Renal pelvis (tissue), 4 donors: ENCODE measurements around the gene FBXL17. TPM values are rescaled to one million over a fixed set of nuclear protein-coding genes. Genes with fewer than 3 reads are reported as not detected.

Source experiments
- DNase-seq: peaks from one replicate; pipeline ENCODE4 v3.0.0-alpha.2; 2013
- polyA plus RNA-seq, 3 donors: library from polyadenylated mRNA; unstranded; fragments of 120-200 nt; gene quantifications; one replicate each; pipeline ENCODE4 v1.2.1, GENCODE V29; 2013; ENCODE audit not compliant: insufficient read length in 3 of 3

FBXL17 gene
- polyA plus RNA-seq, 3 donors = 26.3 to 32.7 (median 27.0) TPM

DNA sequence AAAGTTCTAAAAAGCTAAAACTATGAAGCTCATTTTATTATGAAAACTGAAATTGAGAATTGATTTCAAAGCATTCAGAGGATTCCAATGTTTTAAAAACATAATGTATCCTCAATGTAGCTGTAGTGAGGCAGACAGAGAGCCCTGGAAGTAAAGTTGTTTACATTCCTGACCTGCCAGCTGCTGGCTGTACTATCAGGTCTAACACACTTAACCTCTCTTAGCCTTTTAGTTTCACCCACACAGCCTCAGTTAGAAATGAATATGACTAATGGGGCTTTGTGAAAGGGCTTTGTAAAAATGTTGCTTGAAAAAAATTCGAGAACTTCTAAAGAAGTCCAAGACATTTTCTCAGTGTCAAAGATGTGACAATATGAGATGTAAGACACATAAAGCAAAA lies 122.6 kb downstream of the FBXL17 start:
- DNase-seq = no peak

DNA sequence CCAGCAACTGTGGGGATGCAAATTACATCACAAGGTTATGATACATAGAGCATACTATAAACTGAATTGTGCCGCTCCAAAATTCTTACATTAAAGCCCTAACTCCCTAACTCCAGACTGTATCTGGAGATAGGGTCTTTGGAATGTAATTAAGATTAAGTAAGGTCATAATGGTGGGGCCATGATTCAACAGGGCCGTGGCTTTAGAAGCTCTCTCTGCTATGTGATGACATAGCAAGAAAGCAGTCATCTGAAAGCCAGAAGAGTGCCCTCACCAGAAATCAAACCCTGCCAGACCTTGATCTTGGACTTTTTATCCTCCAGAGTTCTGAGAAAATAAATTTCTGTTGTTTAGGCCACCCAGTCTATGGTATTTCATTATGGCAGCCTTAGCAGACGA lies 123.9 kb downstream of the FBXL17 start:
- DNase-seq = no peak

DNA sequence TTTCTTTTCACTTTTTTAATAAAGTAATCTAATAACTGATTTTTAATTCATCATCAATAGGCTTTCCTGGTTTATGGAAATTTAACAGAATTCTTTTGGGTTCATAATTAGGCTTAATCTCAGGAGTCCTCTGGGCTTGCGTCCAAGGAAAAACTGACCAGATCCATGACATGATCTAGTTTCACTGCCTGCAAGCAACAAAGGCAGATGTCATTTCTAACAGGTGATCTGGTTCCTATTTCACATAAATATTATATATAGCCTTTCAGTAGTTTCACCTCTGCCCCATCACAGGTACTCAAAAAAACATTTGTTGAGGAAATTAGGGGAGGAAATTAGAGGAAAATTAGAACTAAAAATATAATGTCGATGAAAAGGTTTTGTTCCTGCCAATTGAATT lies 126.4 kb downstream of the FBXL17 start:
- DNase-seq = no peak

DNA sequence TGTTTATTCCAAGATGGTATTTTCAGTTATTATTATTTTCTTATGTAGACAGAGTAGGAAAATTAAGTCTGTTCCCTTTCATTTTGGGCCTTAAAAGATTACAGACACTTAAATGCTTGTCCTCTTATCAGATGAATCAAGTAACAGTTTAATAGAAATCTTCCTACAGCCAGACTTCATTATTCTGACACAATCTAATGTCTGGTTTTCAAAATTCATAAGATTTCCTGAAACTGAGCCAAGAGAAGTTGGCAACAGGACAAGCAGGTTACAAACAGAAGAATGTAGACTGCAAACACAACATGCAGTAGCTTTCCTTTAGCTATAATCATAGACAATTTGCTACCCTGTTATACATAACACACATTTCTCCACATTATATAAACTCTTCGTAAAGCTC lies 130.5 kb downstream of the FBXL17 start:
- no peak for DNase-seq

DNA sequence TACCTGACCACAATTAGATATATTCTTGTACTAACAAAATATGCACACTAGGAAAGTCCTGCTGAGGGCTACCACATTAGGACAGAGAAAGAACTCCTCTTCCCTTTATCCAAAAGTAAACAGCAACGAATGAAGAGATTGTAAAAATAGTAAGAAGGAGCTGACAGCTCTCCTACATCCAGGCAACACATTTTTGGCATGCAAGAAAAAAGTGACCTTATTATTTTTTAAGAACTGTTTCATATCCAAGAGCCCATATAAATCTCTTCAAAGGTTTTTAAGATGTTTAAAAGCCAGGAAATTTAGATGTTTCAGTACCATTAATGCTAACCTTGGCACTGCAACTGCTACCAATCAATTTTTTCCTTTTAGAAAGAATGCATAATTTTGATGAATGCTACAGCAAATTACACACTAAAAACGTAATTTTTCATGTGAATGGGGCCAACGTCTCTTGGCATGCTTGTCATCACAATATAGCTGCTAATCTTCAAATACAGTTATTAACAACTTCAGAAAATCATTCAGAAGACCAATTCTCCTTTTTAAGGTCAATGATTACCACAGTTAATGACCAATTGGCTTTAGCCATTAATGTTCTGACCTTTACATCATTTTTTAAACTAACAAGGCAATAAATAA lies 132.0 kb downstream of the FBXL17 start:
- DNase-seq = no peak

DNA sequence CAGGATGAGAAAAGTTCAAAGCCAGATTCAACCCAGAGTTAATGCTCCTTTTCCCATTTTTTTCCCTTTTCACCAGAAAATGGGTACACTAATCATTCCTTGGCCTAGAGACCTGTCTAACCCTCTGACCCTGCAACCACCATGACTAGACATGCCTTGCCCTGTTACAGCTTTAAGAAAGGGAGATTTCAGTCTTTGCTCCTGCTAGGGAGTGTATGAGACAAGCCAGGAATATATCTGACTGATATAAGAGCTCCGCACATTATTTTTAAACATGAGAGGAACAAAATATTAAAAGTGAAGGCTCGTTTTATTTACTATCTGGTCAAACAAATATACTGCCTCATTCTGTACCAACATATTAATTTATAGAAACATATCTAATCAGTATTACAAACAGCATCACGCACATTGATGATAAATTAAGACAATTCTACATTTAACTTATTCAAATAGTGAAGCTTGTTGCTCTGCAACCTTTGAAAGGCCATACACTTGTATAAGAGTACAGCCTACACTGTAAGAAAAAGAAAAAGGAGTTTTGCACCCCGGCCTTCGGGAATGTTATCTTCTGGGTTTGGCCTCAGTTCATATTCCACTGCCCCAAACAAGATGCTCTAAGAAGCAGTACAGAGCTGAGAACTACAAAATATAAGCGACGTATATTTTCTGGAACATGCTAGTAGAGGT lies 132.7 kb downstream of the FBXL17 start:
- no peak for DNase-seq

DNA sequence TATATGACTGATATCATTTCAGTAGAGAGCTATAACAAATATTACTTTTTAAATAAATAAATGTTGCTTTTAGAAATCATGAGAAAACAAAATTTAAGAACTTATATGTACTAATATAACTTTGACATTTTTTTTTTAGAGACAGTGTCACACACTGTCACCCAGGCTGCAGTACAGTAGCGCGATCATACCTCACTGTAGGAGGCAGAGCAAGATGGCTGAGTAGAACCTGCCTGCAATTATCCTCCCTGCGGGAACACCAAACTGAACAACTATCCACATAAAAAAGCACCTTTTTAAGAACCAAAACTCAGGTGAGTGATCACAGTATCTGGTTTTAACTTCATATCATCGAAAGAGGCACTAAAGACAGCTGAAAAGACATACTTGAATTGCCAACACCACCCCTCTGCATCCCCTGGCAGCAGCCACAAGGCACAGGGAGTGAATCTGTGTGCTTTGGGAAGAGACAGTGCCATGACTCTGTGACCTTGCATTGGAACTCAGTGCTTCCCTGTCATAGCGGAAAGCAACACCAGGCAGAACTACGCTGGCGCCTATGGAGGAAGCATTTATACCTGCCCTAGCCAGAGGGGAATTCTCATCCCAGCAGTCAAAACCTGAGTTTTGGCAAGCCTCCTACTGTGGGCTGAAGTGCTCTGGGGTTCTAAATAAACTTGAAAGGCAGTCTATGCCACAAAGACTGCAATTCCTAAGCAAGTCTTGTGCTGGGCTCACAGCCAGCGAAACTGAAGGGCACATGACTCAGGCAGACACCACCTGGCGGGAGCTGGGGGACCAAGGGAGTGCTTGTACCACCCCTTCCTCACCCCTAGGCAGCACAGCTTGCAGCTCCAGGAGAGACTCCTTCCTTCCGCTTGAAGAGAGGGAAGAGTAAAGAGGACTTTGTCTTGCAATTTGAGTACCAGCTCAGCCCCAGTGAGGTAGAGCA lies 142.7 kb downstream of the FBXL17 start:
- DNase-seq = no peak

DNA sequence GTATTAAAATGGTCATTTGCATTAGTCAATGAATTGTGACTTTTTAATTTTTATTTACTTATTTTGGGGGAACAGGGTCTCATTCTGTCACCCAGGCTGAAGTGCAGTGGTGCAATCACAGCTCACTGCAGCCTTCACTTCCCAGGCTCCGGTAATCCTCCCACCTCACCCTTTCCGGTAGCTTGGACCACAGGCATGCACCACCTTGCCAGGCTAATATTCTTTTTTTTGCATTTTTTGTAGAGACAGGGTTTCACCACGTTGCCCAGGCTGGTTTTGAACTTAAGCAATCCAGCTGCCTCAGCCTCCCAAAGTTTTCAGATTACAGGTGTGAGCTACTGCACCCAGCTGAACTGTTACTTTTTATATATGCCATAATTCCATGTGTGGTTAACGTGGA lies 143.4 kb downstream of the FBXL17 start:
- DNase-seq = no peak

DNA sequence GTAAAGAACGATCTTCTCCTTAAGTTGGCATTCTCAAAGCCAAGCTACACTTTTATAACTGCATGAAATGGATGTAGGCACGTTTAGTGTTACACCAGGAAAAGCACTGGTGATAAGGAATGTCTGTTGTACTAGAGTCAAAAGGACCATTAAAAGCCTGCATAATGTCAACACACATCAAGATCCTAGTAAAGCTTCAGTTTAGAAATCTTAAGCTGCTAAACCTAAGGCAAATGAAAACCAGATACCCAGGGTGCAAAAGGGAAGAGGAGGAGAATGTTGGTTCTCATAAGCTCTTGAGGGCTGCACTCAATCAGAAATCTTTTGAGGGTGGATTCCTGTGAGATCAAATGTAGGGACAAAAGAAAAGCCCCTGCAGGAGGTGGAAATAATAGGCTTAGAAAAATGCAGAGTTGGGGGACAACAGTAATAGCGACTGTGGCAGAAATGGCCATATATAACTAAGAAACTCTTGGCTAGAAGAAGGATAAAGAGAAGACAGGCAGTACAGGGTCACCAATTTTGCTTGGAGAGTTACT lies 148.2 kb downstream of the FBXL17 start:
- no peak for DNase-seq

DNA sequence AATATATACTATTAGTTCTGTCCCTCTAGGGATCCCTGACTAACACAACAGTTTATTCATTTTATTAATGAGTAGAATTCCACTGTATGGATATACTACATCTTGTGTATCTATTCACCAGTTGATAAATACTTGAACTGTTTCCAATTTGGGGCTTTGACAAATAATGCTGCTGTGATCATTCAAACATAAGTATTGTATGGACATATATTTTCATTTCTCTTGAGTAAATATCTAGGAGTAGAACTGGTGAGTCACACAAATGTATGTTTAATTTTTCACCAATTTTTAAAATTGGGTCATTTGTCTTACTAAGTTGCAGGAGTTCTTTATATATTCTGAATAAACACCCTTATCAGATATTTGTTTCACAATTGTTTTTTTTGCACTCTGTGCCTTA lies 149.1 kb downstream of the FBXL17 start:
- no peak for DNase-seq

DNA sequence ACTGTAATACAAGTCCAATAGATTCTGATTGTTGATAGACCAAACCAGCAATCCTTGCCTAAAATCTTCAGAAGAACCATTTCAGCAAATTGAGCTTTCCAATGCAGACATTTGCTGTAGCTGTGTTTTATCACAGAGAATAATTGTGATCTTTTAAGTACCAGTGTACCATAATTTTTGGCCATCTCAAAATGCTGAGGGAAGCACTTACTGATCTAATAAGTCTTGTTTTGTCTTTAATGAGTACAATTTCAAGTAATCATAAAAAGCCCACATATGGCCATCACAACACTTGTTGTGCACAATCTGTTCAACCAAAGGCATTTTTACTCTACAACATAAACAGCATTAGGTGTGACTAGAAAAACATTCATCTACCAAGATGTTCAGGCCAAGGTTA lies 159.9 kb downstream of the FBXL17 start:
- no peak for DNase-seq

DNA sequence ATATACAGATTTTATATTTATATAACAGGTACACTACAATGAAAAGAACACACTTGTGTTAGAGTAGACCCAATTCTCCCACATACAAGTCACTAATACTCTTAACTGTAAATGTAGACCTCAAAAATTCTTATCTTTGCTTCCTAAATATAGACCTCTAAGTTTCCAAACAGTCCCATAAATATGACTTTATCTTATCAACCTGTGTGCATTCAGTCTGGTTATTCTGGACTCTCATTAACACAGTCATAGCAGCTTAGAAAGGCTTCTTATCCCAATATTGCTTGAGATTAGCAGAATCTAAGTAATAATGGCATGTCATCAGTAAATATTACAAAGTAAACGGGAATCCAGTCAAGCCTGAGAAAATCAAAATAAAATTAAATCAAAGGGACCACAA lies 161.1 kb downstream of the FBXL17 start:
- no peak for DNase-seq

DNA sequence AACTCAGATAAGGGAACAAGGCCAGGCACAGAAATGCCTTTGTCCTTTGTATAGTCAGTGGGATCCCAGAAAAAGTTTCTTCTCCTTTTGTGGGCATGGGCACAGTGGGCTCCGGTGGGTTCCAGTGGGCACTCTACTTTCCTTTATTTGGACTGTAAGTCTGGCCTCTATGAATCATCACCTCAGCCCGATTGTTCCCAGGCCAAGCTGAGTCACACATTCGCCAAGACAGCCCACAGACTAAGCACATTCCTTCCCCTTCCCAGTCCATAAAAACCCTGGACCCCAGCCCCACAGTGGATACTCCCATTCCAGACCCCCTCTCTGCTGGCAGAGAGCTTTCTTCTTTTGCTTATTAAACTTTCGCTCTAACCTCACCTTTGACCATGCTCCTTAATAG lies 165.0 kb downstream of the FBXL17 start:
- DNase-seq = no peak

DNA sequence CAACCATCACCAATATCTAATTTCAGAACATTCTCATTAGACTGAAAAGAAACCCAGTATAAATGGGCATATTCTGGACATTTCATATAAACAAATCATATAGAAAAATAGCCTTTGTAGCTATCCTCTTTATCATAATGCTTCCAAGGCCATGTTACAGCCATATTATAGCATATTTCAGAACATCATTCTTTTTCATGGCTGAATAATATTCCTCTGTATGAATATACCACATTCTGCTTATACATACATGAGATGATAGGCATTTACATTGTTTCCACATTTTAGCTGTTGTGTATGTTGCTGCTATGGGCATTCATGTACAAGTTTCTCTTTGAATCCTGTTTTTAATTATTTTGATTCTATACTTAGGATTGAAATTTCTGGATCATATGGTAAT lies 167.0 kb downstream of the FBXL17 start:
- no peak for DNase-seq

DNA sequence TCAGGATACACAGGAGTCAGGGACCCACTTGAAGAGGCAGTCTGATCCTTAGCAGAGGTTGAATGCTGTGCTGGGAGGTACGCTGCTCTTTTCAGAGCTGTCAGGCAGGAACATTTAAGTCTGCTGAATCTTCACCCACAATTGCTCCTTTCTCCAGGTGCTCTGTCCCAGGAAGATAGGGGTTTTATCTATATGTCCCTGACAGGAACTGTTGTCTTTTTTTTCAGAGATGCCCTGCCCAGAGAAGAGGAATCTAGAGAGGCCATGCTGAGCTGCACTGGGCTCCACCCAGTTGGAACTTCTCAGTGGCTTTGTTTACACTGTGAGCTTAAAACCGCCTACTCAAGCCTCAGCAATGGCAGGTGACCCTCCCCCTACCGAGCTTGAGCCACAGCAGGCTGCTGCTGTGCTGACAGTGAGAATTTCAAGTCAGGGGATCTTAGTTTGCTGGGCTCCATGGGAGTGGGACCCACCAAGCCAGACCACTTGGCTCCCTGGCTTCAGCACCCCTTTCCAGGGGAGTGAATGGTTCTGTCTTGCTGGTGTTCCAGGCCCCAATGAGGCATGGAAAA lies 169.0 kb downstream of the FBXL17 start:
- no peak for DNase-seq

DNA sequence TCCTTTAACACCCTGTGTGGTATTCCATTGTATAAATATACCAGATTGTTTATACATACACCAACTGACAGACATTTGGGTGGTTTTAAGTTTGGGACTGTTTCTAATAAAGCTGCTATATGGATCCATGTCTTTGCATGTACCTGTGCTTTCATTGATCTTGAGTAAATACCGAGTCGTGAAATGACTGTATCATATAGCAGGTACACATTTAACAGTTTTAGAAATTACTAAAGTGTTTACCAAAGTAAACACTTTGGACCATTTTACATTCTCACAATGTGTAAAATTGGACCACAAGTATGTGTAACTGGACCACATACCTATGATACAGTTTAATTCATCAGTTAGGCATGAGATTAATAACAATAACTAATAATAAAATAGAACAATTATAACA lies 175.2 kb downstream of the FBXL17 start:
- DNase-seq = no peak

DNA sequence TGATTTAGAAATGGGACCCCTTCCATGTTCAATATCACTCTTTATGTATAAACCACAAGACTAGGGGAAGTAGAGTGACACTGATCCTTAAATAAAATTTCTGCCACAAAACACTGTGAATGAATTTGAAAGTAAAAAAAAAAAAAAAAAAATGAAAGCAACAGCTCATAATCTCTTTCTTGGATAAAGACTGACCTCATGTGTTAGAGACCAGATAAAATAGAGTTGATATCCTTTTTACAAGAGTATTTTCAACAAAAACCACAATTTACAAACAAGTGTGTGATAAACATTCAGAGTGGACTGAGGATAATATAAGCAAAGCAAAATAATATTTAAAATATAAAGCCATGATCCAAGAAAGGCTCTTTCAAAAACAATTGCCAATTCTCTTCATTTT lies 180.2 kb downstream of the FBXL17 start:
- DNase-seq = no peak

DNA sequence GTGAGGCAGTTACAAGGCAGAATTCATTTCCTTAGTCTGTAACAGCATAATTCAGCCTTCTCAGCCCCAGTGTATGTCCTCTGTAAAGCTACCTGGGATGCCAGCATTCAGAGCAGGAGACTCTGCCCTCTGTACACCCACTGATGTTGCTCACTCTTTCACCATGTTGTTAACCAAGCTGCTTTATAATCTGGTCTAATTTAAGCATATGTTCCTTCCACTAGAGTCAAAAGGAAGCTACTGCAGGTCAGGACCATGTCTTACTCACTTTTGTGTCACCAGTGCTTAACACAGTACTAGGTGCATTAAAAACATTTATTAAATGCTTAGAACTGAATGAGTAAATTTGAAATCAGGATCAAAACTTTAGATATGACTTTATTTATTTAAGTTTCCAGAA lies 185.6 kb downstream of the FBXL17 start:
- no peak for DNase-seq

DNA sequence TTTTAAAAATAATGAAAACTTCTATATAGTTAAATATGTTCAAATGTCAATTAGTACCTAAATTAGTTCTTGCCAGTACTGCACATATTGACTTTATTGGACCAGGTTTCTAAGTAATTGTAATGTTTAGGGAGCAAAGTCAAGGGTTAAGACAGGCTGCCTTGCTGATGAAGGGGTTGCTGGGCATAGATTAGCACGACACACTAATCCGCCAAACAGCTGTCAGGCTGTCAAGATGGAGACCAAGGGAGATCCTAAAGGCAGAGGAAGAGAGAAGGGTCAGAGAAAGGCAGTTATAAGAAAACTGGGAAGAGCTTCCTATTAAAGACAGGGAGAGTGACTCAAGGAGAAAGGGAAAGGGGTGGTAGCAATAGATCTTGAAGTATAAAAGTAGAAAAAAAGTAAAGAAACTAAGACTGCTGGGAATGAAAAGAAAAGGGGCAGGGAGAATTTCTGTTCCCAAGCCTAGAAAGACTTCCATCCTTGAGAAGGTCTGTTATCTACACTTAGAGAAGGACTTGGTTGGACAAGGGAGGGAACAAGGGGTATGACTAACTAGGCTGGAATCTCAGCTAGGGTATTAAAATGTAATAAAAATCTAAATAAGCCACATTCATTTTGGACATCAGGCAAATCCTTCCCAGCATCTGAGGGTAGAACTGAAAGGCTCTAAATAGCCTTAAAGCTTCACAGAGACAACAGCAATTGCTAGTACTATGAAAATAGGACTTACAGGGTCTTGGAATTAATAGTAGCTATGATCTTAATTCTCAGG lies 188.7 kb downstream of the FBXL17 start:
- DNase-seq = no peak

DNA sequence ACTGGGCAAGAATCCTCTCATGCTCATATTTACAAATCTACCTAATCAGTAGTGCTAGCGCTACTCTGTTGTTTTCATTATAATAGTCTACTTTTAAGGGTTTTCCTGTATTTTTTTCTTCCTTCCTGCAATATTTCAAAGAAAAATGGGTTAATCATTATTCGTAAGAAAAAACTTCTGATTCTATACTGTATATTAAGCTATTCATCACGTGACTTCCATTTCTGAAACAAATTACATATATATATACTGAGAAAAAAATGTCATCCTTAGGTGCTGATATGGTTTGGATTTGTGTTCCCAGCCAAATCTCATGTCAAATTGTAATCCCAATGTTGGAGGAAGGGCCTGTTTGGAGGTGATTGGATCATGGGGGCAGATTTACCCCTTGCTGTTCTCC lies 197.0 kb downstream of the FBXL17 start:
- no peak for DNase-seq

DNA sequence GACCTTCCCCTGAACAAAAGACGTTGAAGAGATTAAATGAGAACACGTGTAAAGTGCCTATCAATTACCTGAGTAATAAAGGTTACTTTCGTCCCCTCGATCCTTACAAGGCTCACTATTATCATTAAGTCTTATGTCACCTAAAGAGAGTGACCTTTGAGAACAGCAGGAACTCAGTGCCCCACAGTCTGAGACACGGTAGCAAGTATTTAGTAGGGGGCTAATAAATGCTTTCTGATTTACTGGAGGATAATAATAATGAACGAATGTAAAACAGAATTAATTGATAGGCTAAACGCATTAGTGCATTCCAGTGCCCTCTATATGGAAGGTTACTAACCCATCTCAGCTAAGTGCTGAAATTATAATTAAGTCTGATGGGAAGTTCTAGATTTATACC lies 199.9 kb downstream of the FBXL17 start:
- DNase-seq = no peak

DNA sequence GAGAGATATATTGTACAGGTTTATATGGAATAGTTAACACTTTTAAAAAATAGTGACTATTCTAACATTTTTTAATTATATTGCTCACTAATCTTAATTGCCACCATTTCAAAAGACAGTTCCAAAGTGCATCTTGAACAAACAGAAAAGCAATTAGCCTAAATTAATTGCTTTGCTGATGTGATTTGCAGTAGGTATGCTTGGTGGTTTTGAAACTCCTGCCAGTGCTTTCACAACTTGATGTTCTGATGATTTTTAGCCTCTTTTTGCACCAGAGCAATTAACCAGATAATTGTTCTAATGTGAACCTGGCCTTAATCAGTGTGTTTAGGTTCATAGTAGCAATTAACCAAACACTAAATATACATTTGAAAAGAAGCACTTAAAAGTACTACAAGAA lies 207.6 kb downstream of the FBXL17 start:
- no peak for DNase-seq
